A673 (cell line): ENCODE data around the gene SRP54.

ENCODE experiments used
- CTCF ChIP-seq: fragments of 300-800, 200-600 bp; sonication (generic); conservative IDR thresholded peaks from 2 replicates; pipeline ENCODE4 v1.5.1; 2017; ENCODE audit warnings: low read depth, mild to moderate bottlenecking, antibody characterized with exemption, low read length, moderate library complexity, mixed read lengths
- EZH2 ChIP-seq: fragments of 200-600 bp; sonication (generic); IDR thresholded peaks from 2 replicates; pipeline ENCODE4 v1.6.1; 2017; ENCODE audit warnings: borderline replicate concordance, low read depth, mild to moderate bottlenecking, mixed read lengths, antibody characterized with exemption, low read length; ENCODE audit not compliant: poor library complexity, severe bottlenecking

DNA sequence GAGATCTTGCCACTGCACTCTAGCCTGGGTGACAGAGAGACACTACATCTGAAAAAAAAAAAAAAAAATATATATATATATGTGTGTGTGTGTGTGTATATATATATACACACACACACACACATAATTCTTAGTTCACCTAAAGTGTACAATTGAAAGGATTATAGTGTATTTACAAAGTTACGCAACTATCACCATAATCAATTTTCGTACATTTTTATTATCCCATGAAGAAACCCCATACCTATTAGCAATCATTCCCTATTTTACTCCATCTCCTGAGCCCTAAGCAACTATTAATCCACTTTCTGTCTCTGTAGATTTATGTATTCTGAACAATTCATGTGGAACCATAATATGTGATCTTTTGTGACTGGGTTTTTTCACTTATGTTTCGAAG, 4.4 kb downstream of the SRP54 start:
- TF ChIP-seq CTCF (no peak), EZH2 (no peak)
